ENCODE results near the gene HLA-A. TPM values are rescaled to one million over a fixed set of nuclear protein-coding genes. Genes with fewer than 3 reads are reported as not detected.
"Not testable (repeated sequence)": the region's sequence is repeated elsewhere in the genome, so short reads cannot be mapped to it uniquely, and the experiment has no call there.

Gene HLA-A
- total RNA-seq, 2 donors from 2014 or later, result 272 to 536 TPM

- H3K27ac ChIP-seq, result peak overlapping the region in 1 of 2 donors; percentile 80
- no peaks in the 10 kb centered on the region for H3K36me3 ChIP-seq
- H3K4me3 ChIP-seq, result peak overlapping the region in 1 of 2 donors; percentile 69
- H3K9me3 ChIP-seq, result no peaks in the 10 kb centered on the region
- no peaks in the 10 kb centered on the region for H3K27me3 ChIP-seq
- H3K4me1 ChIP-seq, result no peaks in the 10 kb centered on the region
- no peak for TF ChIP-seq CTCF (IDR thresholded peaks at IDR 0.05)
- peak; percentile 68 for DNase-seq (ENCODE audit: low spot score)
Observed at GRCh38 chr6:29926413-29927274, 15.7 kb upstream of the HLA-A start.

GRCh38 chr6:29927275-29927569, 15.1 kb upstream of the HLA-A start:
- H3K27me3 ChIP-seq, result no peaks in the 10 kb centered on the region
- H3K9me3 ChIP-seq, result no peaks in the 10 kb centered on the region
- no peaks in the 10 kb centered on the region for H3K4me1 ChIP-seq
- peak overlapping the region in 1 of 2 donors; percentile 80 for H3K27ac ChIP-seq
- DNase-seq (ENCODE audit: low spot score), result no peak
- H3K36me3 ChIP-seq, result no peaks in the 10 kb centered on the region
- peak overlapping the region in 1 of 2 donors; percentile 69 for H3K4me3 ChIP-seq
- no peak for TF ChIP-seq CTCF (IDR thresholded peaks at IDR 0.05)

- Histone ChIP-seq H3K27ac (no peak overlapping the region), H3K4me3 (no peak overlapping the region), H3K9me3 (no peaks in the 10 kb centered on the region), H3K4me1 (no peaks in the 10 kb centered on the region), H3K36me3 (no peaks in the 10 kb centered on the region), H3K27me3 (no peaks in the 10 kb centered on the region)
- no peak for TF ChIP-seq CTCF (IDR thresholded peaks at IDR 0.05)
- DNase-seq (ENCODE audit: low spot score), result no peak
Observed at GRCh38 chr6:29927841-29928388, 14.4 kb upstream of the HLA-A start.

GRCh38 chr6:29930047-29930446, 12.3 kb upstream of the HLA-A start:
- not testable (repeated sequence) for H3K27me3 ChIP-seq; DNase-seq (ENCODE audit: low spot score); H3K4me1 ChIP-seq; H3K36me3 ChIP-seq; H3K27ac ChIP-seq; H3K4me3 ChIP-seq; H3K9me3 ChIP-seq

GRCh38 chr6:29933955-29934354, 8.4 kb upstream of the HLA-A start:
- Histone ChIP-seq H3K9me3 (no peaks in the 10 kb centered on the region), H3K4me1 (no peaks in the 10 kb centered on the region), H3K36me3 (no peaks in the 10 kb centered on the region), H3K27me3 (no peaks in the 10 kb centered on the region), H3K4me3 (no peak overlapping the region), H3K27ac (no peak overlapping the region)
- no peak for TF ChIP-seq CTCF (IDR thresholded peaks at IDR 0.05)
- no peak for DNase-seq (ENCODE audit: low spot score)

GRCh38 chr6:29935273-29935955, 6.9 kb upstream of the HLA-A start:
- H3K27ac ChIP-seq, result no peak overlapping the region
- TF ChIP-seq CTCF (IDR thresholded peaks at IDR 0.05), result no peak
- H3K36me3 ChIP-seq, result no peaks in the 10 kb centered on the region
- no peak overlapping the region for H3K4me3 ChIP-seq
- DNase-seq (ENCODE audit: low spot score), result no peak
- H3K9me3 ChIP-seq, result no peaks in the 10 kb centered on the region
- H3K27me3 ChIP-seq, result no peaks in the 10 kb centered on the region
- H3K4me1 ChIP-seq, result no peaks in the 10 kb centered on the region
